CD14-positive monocyte (primary cell): ENCODE results near the gene GAL. TPM values are rescaled to one million over a fixed set of nuclear protein-coding genes. Genes with fewer than 3 reads are reported as not detected.

Experiments used
- DNase-seq, 3 donors: peaks; one replicate each; pipeline ENCODE4 v3.0.0-alpha.2; 2011 to 2022
- H2AFZ ChIP-seq: 2 replicates; pipeline ENCODE4 v1.6.0; 2012; ENCODE audit warnings: mild to moderate bottlenecking, low read depth, low read length, inconsistent platforms; ENCODE audit not compliant: insufficient read depth, poor library complexity, severe bottlenecking
- H3K27ac ChIP-seq, 2 donors: 1 replicate in 1 of 2; 2 replicates in 1 of 2; pipeline ENCODE4 v1.5.1; 2012 to 2013; ENCODE audit warnings: low read length in 2 of 2, control low read depth in 1 of 2, inconsistent platforms in 1 of 2, low read depth in 1 of 2, mild to moderate bottlenecking in 1 of 2
- H3K27me3 ChIP-seq, 2 donors: one replicate each; pipeline versions ENCODE4 v1.6.0 to v1.6.1; 2011 to 2013; ENCODE audit warnings: low read length in 2 of 2; ENCODE audit not compliant: control insufficient read depth in 2 of 2, insufficient read depth in 2 of 2
- H3K36me3 ChIP-seq, 2 donors: replicated peaks in 1 of 2; 1 replicate in 1 of 2; 2 replicates in 1 of 2; pipeline versions ENCODE4 v1.5.1 to v1.6.1; 2012 to 2013; ENCODE audit warnings: low read length in 2 of 2, control low read depth in 1 of 2, inconsistent platforms in 1 of 2, mild to moderate bottlenecking in 1 of 2; ENCODE audit not compliant: insufficient read depth in 2 of 2, control insufficient read depth in 1 of 2
- H3K4me1 ChIP-seq, 2 donors: 1 replicate in 1 of 2; 2 replicates in 1 of 2; pipeline versions ENCODE4 v1.5.1 to v1.6.1; 2012 to 2013; ENCODE audit warnings: low read length in 2 of 2, control low read depth in 1 of 2, inconsistent platforms in 1 of 2, mild to moderate bottlenecking in 1 of 2, moderate library complexity in 1 of 2; ENCODE audit not compliant: insufficient read depth in 2 of 2, control insufficient read depth in 1 of 2
- H3K4me2 ChIP-seq: replicated peaks from 2 replicates; pipeline ENCODE3; 2012; ENCODE audit warnings: low read length, moderate library complexity, mild to moderate bottlenecking; ENCODE audit not compliant: poor library complexity, severe bottlenecking; ENCODE audit errors: extremely low read depth
- H3K4me3 ChIP-seq, 3 experiments: fragments of 200-600 bp in 1 of 3; sonication (generic) in 1 of 3; replicated peaks in 1 of 3; 1 replicate in 2 of 3; 2 replicates in 1 of 3; pipeline ENCODE4 v1.5.1; 2011 to 2013; ENCODE audit warnings: low read length in 3 of 3, mild to moderate bottlenecking in 3 of 3, control low read depth in 2 of 3, low read depth in 2 of 3, inconsistent platforms in 1 of 3, moderate library complexity in 1 of 3
- H3K79me2 ChIP-seq: 2 replicates; pipeline ENCODE4 v1.6.0; 2012; ENCODE audit warnings: mild to moderate bottlenecking, control low read depth, inconsistent platforms, low read length, moderate library complexity; ENCODE audit not compliant: insufficient read depth
- H3K9ac ChIP-seq: 2 replicates; pipeline ENCODE4 v1.6.0; 2017; ENCODE audit warnings: low read length, mild to moderate bottlenecking; ENCODE audit not compliant: insufficient read depth, poor library complexity, severe bottlenecking
- H3K9me3 ChIP-seq, 2 donors: replicated peaks in 1 of 2; 1 replicate in 1 of 2; 2 replicates in 1 of 2; pipeline versions ENCODE4 v1.5.1 to v1.6.1; 2012 to 2013; ENCODE audit warnings: low read length in 2 of 2, control low read depth in 1 of 2; ENCODE audit not compliant: control insufficient read depth in 1 of 2, insufficient read depth in 1 of 2
- H4K20me1 ChIP-seq: 2 replicates; pipeline ENCODE4 v1.6.0; 2012; ENCODE audit warnings: mild to moderate bottlenecking, low read length, control low read depth, moderate library complexity; ENCODE audit not compliant: insufficient read depth
- H3K27ac Mint-ChIP-seq, 7 donors: one replicate each; pipeline ENCODE4 v1.8.0; 2020; ENCODE audit warnings: mild to moderate bottlenecking in 7 of 7, mixed read lengths in 7 of 7, moderate library complexity in 6 of 7, inconsistent platforms in 2 of 7
- H3K27me3 Mint-ChIP-seq, 3 donors: one replicate each; pipeline ENCODE4 v1.8.0; 2021 to 2022; ENCODE audit warnings: low read depth in 3 of 3, mild to moderate bottlenecking in 3 of 3, mixed read lengths in 3 of 3, moderate library complexity in 3 of 3, inconsistent platforms in 1 of 3
- H3K36me3 Mint-ChIP-seq, 2 donors: one replicate each; pipeline ENCODE4 v1.8.0; 2020; ENCODE audit warnings: mixed read lengths in 2 of 2, inconsistent platforms in 1 of 2, mild to moderate bottlenecking in 1 of 2
- H3K4me1 Mint-ChIP-seq: one replicate; pipeline ENCODE4 v1.8.0; 2020; ENCODE audit warnings: mild to moderate bottlenecking, mixed read lengths
- H3K4me3 Mint-ChIP-seq, 2 donors: one replicate each; pipeline ENCODE4 v1.8.0; 2020; ENCODE audit warnings: mild to moderate bottlenecking in 2 of 2, mixed read lengths in 2 of 2, moderate library complexity in 1 of 2
- H3K9me3 Mint-ChIP-seq, 7 donors: one replicate each; pipeline ENCODE4 v1.8.0; 2020 to 2022; ENCODE audit warnings: mixed read lengths in 7 of 7, mild to moderate bottlenecking in 6 of 7, moderate library complexity in 6 of 7, inconsistent platforms in 2 of 7
- CTCF ChIP-seq: fragments of 200-600 bp; IDR thresholded peaks from one replicate; pipeline ENCODE4 v1.8.0; 2022; ENCODE audit warnings: antibody characterized with exemption, mild to moderate bottlenecking
- WGBS: methylation state at CpG from one replicate; pipeline ENCODE4 v1.1.5; 2013; ENCODE audit warnings: missing lambda C conversion rate; ENCODE audit not compliant: insufficient coverage; 5-methylcytosine and 5-hydroxymethylcytosine counted together
- intact Hi-C, 2 donors: fragments of 100-400 bp; cut with micrococcal nuclease; formaldehyde crosslinking; loops; one replicate each; pipeline versions ENCODE4 v1.15.0 to v1.15.1; 2023
- polyA plus RNA-seq, 3 donors: library from polyadenylated mRNA; depleted of rRNA in 1 of 3; unstranded in 2 of 3; stranded (reverse) in 1 of 3; fragments of 300-500 nt in 2 of 3; fragments of >200 nt in 1 of 3; fragmentation: Illumina TruSeq in 2 of 3; gene quantifications; 1 replicate in 2 of 3; 2 replicates in 1 of 3; pipeline ENCODE4 v1.2.3, GENCODE V29; 2012 to 2021

Gene GAL
- polyA plus RNA-seq, 3 donors = not detected

- H3K4me1 Mint-ChIP-seq = peaks cover 1% of the 10 kb centered on the region
- Histone ChIP-seq H3K4me2 (peak overlapping the region; percentile 51), H3K79me2 (no peaks in the 10 kb centered on the region), H3K36me3 (no peaks in the 10 kb centered on the region), H3K9me3 (peaks cover 0 to 6% of the 10 kb centered on the region in 2 donors), H2AFZ (no peak overlapping the region), H3K27me3 (peaks cover 21 to 56% of the 10 kb centered on the region in 2 donors), H3K4me1 (peaks cover 7 to 10% of the 10 kb centered on the region in 2 donors), H4K20me1 (no peaks in the 10 kb centered on the region), H3K9ac (no peak overlapping the region), H3K27ac (no peak overlapping the region), H3K4me3 (no peak overlapping the region)
- peaks cover 52 to 64% (median 59%) of the 10 kb centered on the region in 3 donors for H3K27me3 Mint-ChIP-seq
- H3K4me3 Mint-ChIP-seq = peak overlapping the region in 1 of 2 donors; percentile 42
- intact Hi-C loops = no loop called here
- TF ChIP-seq CTCF = no peak
- peaks cover 0 to 9% (median 2%) of the 10 kb centered on the region in 7 donors for H3K9me3 Mint-ChIP-seq
- no peaks in the 10 kb centered on the region for H3K36me3 Mint-ChIP-seq
- no peak for DNase-seq
- WGBS = 48% methylated on average over 32 of the region's 37 CpGs
- peak overlapping the region in 1 of 7 donors; percentile 31 for H3K27ac Mint-ChIP-seq
Measured at GRCh38 chr11:68683536-68684384, 584 bp upstream of the GAL start.

DNA sequence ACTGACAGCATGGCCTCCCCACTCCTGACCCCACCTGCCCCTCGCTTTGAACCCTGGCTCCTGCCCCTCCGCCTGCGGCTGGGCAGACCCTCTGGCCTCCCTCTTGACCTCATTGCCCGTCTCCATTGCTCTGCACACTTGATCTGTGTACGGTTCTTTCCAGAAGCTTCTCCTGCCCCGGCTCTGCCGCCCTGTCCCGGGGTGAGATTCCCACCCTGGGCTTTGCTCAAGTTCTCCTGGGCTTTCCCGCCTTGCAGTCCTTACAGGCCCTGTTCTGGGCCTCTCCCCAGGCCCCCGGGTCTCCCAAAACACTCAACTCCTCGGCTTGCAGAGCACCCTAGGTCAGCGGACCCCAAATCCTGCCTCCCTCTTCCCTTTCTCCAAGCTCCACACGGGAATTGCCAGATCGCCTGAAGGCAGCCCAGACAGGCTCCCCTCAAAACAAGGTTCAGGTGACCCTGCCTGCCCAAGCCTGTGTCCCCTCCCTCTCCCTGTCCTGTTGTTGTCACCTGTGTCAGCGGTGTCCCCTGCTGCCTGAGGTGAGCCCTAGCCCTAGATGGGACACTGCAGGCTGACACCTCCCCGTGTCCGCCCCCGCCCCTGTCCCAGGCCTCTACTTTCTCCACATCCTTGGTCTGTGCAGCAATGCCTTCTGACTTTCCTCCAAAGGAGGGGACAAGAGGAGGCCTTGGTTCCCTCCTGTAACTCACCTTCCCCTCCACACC, 1.5 kb downstream of the GAL start:
- no peak overlapping the region for H3K27ac ChIP-seq

More for the DNA sequence above, 1.5 kb downstream of the GAL start:
- peaks cover 21 to 66% of the 10 kb centered on the region in 2 donors for H3K27me3 ChIP-seq
- H4K20me1 ChIP-seq = no peaks in the 10 kb centered on the region
- Mint-ChIP-seq H3K27ac (no peak overlapping the region), H3K4me3 (peak overlapping the region in 1 of 2 donors; percentile 71), H3K36me3 (no peaks in the 10 kb centered on the region), H3K9me3 (peaks cover 0 to 9% (median 2%) of the 10 kb centered on the region in 7 donors), H3K4me1 (no peaks in the 10 kb centered on the region), H3K27me3 (peaks cover 67 to 83% (median 71%) of the 10 kb centered on the region in 3 donors)
- peaks cover 0 to 6% of the 10 kb centered on the region in 2 donors for H3K9me3 ChIP-seq
- H3K4me3 ChIP-seq = no peak overlapping the region
- H3K9ac ChIP-seq = no peak overlapping the region
- no peaks in the 10 kb centered on the region for H3K79me2 ChIP-seq
- no peak for TF ChIP-seq CTCF
- H3K4me1 ChIP-seq = peaks cover 7 to 10% of the 10 kb centered on the region in 2 donors
- intact Hi-C loops = no loop called here
- no peak for DNase-seq
- no peak overlapping the region for H3K4me2 ChIP-seq
- 95% methylated on average over 18 of the region's 18 CpGs for WGBS
- H2AFZ ChIP-seq = no peak overlapping the region
- H3K36me3 ChIP-seq = no peaks in the 10 kb centered on the region
